GM19438 (cell line): ENCODE measurements around the gene AATK.

Experiments used
- ATAC-seq: cut with Tn5 transposase; IDR thresholded peaks from one replicate; pipeline ENCODE4 v1.9.1; 2021; ENCODE audit warnings: low read depth; ENCODE audit not compliant: unreplicated experiment

Gene AATK

DNA sequence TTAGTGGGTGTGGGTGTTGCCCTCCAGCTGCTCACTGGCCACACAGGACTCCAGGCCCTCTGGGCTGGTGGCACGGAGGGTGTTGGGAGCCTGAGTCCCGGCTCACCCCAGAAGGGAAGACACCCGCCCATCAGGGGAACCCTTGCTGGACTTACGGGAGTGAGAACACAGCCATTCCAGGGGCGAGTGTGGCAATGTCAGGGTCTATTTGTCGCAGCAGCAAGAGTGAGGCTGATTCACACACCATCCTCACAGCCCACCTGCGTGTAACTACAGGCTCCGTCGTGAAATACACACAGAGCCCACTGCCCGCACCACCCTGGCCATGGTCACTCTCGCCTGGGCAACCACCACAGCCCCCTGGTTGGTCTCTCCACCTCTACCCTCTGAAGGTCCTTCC is 17.8 kb upstream of the AATK start:
- no peak for ATAC-seq

GRCh38 chr17:81183316-81183715 is 17.3 kb upstream of the AATK start:
- no peak for ATAC-seq

DNA sequence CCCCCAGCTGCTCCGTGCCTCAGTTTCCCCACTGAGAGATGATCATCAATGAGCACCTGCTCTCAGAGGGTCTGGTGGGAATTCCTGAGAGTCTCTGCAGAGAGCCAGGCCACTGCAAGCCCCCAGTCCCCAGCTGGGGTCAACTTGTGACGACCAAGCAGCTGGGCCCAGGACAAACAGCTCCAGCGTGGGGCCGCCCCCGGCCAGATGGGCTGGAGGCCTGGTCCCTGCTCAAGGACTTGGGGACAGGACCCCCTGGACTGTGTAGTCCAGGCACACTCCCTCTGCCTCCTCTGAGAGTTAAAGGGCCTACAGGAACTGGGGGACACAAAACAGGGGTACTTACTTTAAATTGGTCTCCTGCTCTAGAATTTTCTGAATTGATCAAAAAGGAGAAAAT is 16.6 kb upstream of the AATK start:
- no peak for ATAC-seq

- no peak for ATAC-seq
These were observed 15.8 kb upstream of the AATK start for GRCh38 chr17:81181811-81182185.

DNA sequence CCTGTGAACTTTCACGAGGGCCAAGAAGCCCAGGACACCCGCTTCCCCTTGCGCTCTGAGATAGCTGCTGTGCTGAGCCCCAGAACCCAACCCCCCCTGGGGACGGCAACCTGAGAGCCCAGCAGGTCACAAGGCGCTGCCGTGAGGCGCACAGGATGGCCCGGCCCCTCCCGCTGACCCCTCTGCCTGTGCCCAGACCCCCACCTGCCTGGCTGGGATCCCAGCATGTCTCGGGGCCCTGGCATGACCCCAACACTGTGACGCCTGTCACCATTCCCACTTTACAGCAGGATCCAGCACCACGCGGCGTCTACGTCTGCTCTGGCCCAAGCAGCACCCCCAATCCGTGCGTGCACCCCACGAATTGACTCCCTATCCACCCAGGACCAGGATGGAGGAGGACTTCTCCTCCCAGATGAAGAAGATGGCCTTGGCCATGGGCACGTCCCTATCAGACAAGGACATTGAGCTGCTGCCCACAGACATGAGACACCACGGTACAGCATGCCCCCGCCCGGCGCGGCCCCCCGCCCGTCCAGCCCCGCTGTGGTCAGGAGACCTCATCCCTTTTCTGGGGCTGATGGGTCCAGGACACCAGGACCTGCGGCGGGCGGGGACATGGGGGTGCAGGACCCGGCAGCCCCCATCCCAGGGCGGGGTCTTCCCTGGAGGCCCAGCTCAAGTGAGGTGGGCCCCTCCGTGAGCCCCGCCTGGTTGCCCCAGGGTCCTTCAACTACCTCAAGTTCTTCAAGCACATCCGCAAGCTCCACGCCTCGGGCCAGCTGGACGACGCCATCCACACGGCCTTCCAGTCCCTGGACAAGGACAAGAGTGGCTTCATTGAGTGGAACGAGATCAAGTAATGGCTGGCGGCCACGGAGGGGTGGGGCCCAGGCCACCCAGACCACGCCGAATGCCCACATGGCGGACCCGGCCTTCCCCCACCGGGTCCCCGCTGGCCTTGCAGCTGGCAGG is 15.1 kb upstream of the AATK start:
- no peak for ATAC-seq

GRCh38 chr17:81179861-81180260 is 13.8 kb upstream of the AATK start:
- no peak for ATAC-seq

GRCh38 chr17:81179220-81179619 is 13.2 kb upstream of the AATK start:
- ATAC-seq: no peak

DNA sequence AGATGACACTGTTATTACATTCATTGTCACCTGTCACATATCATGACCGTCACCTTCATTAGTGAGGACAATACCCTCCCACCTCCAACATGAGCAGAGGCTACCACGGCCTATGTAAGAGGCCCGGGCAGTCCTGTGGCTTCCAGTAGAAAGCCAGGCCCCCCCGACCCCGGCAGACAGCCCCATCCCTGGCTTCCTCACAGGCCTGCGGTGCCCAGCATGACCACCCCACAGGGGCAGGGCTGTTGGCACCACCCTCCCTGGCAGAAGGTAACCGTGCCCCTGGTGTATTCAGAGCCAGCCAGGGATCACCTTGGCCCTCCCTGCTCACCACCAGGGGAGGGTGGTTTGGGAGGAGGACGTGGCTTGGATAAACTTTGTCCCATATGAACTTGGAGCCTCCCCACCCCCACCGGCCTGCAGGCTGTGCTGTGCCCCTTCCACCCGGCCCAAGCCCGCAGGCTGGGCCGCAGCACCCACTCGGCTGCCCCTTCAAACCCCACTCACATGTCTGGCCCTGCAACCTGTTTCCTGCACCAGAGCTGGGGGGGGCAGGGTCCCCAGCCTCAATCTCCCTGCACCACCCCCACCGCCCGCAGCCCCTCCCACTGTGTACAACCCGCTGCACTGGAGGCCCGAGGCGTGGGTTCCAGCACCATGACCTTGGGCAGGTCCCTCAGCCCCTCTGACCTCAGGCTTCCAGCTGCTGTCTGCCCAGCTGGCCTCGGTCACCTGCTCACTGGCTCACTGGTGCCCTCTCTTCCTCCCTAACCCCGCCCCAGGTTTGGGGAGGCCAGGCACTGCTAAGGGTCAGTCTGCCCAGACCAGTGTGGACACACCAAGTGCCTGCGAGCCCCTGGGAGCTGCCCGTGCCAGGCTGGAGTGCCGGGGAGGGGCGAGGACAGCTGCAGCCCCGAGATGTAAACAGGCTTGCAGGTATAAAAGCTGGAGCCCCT is 12.4 kb upstream of the AATK start:
- no peak for ATAC-seq

GRCh38 chr17:81176666-81177065 is 10.6 kb upstream of the AATK start:
- no peak for ATAC-seq

GRCh38 chr17:81173762-81174155 is 7.7 kb upstream of the AATK start:
- ATAC-seq: no peak

DNA sequence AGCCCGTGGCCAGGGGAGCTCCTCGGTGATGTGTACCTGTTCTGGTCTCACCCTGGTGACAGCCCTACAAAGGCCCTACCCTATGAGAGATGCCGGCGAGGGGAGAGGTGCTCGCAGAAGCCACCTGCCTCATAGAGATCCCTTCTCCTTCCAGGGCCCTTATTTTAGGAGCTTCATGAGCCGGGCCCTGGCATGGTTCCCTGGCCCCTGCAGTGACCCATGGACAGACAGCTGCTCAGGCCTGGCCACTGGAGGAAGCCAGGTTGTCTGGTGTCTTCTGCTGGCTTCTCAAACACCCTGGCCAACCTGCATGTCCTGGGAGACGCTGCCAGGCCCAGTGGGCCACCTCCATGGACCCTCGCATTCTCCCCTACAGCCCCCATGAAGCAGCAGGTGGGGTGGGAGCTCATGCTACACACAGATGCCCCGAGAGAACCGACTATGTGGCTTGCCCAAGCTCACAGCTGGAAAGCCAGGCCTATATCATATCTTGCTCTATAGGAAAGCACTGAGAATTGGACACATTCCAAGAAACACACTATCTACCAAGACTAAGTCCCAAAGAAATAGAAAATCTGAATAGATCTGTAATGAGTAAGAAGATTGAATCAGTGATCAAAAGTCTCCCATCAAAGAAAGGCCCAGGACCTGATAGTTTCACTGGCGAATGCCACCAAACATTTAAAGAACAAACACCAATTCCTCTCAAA is 7.2 kb upstream of the AATK start:
- no peak for ATAC-seq

- no peak for ATAC-seq
These were observed 5.9 kb upstream of the AATK start for GRCh38 chr17:81171941-81172340.

GRCh38 chr17:81170727-81171494 is 4.9 kb upstream of the AATK start:
- ATAC-seq: no peak

DNA sequence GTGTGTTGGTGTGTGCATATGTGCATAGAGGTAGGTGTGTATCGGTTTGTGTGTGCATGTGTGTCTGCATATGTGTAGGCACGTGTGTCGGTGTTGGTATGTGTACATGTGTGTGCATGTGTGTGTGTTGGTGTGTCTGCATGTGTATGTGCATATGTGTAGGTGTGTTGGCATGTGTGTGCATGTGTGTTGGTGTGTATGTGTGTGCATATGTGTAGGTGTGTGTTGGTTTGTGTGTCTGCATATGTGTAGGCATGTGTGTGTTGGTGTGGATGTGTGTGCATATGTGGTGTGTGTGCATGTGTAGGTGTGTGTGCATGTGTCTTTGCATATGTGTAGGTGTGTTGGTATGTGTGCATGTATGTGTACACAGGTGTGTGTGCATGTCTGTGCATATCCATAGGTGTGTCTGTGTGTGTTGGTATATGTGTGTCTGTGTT is 3.9 kb upstream of the AATK start:
- ATAC-seq: no peak

DNA sequence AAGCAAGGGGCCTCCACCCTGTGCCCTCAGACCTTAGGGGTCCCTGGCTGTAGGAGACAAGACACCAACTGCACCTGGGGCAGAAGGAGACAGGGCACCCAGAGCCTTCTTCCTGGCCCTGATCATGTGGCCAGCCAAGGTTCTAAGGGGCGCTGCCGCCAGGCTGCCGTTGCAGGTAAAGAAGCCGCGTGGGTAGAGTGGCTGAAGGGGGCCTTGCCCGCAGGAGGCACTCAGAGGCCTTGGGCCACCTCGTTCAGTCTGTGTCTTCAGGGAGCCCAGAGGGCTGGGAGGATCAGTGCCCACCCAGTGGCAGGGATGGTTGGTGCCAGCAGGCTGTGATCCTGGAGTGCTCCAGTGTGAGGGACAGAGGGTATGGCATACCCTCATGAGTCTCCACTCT is 1.6 kb upstream of the AATK start:
- no peak for ATAC-seq

GRCh38 chr17:81167194-81167524 is 1.1 kb upstream of the AATK start:
- ATAC-seq: no peak

DNA sequence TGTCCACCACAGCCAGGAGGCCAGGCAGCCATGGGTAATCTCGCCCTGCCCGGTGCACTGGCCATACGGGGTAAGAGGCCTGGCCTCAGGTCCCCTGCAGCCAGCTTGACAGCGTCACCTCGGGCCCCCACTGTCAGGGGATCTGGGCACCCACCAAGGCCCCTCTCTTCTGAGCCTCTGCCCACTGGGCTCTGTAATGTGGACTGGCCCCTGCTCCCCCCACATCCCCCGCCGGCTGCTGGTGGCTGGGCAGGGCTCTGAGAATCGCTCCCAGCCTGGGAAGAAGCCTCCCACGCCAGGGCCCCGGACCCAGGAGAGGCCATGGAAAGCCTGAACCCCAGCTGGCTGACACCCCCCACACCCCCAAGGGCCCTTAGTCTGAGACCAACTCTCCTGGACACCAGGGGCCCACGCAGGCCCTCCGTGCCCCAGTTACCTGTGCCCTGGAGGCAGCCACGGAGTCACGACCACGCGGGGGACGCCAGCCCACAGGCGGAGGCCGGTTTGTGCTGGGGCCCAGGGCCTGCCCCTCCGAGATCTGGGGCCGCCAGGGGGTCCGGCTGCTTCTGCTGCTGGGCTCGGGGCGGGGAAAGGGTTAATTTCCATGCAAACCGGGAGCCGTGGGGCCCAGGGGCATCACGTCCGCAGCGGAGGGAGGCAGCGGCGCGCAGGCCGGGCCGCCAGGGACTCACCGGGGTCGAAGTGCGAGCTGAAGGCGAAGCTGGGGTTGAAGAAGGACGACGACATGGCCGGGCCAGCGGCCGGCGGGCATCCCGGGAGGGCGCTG is 582 bp downstream of the AATK start, which contains the start of gene PVALEF:
Gene PVALEF (plus strand): TSS at position 262 of the 787 bp plus-strand sequence. CDS start 15,720 bp downstream, outside the sequence.
- ATAC-seq: no peak

GRCh38 chr17:81164371-81165245 is 1.4 kb downstream of the AATK start:
- no peak for ATAC-seq
